Endothelial cell of umbilical vein (primary cell): Measurements from ENCODE around the gene CLEC4A. TPM values are rescaled to one million over a fixed set of nuclear protein-coding genes. Genes with fewer than 3 reads are reported as not detected.
"Not testable (repeated sequence)": the region's sequence is repeated elsewhere in the genome, so short reads cannot be mapped to it uniquely, and the experiment has no call there.

Source experiments
- BruUV-seq: library from RNA; stranded (reverse); fragments of 400-500 nt; replicated peaks from 2 replicates; lab custom pipeline; 2021; lab: Mats Ljungman, UMichigan
- CTCF ChIA-PET: fragments of 300-600, 350-600 bp; sonication (Branson Sonifier 250); formaldehyde crosslinking; loops from one replicate; lab custom pipeline; 2021; ENCODE audit warnings: antibody characterized with exemption, inconsistent platforms; lab: Charles Lee
- POLR2A ChIA-PET: fragments of 300-600, 350-600 bp; sonication (Branson Sonifier 250); formaldehyde crosslinking; loops from one replicate; lab custom pipeline; 2021; ENCODE audit warnings: antibody characterized with exemption, inconsistent platforms; lab: Charles Lee
- DNase-seq: peaks from one replicate; pipeline ENCODE4 v3.0.0-alpha.2; 2011; ENCODE audit warnings: low read depth, low spot score
- FAIRE-seq: peaks from 2 replicates; lab custom pipeline; 2011; peaks lifted over from hg19 to GRCh38; lab: Jason Lieb, UNC
- H2AFZ ChIP-seq: 2 replicates; pipeline ENCODE4 v1.6.0; 2012; ENCODE audit warnings: low read depth, low read length, control low read depth, inconsistent platforms
- H3K27ac ChIP-seq: 2 replicates; pipeline ENCODE4 v1.5.1; 2011; ENCODE audit warnings: low read depth, mild to moderate bottlenecking, control low read depth, low read length, moderate library complexity; ENCODE audit not compliant: insufficient read depth
- H3K27me3 ChIP-seq, 2 experiments: 2 replicates each; pipeline versions ENCODE4 v1.6.0 to v1.6.1; 2011; ENCODE audit warnings: low read length in 2 of 2, mixed read lengths in 1 of 2; ENCODE audit not compliant: control insufficient read depth in 2 of 2, insufficient read depth in 2 of 2
- H3K36me3 ChIP-seq, 2 experiments: 2 replicates in 1 of 2; 3 replicates in 1 of 2; pipeline ENCODE4 v1.5.1; 2011; ENCODE audit warnings: low read length in 2 of 2, mild to moderate bottlenecking in 1 of 2, moderate library complexity in 1 of 2; ENCODE audit not compliant: control insufficient read depth in 2 of 2, insufficient read depth in 2 of 2; ENCODE audit errors: extremely low read depth in 1 of 2
- H3K4me1 ChIP-seq: 3 replicates; pipeline ENCODE4 v1.5.1; 2011; ENCODE audit warnings: mild to moderate bottlenecking, low read length; ENCODE audit not compliant: control insufficient read depth, insufficient read depth; ENCODE audit errors: extremely low read depth
- H3K4me2 ChIP-seq: 2 replicates; pipeline ENCODE4 v1.6.1; 2011; ENCODE audit warnings: low read length, control low read depth, mixed read lengths; ENCODE audit not compliant: insufficient read depth
- H3K4me3 ChIP-seq, 3 experiments: fragments of 200-600 bp in 1 of 3; sonication (generic), shearing (Covaris generic) in 1 of 3; replicated peaks in 1 of 3; 2 replicates each; pipeline ENCODE4 v1.5.1; 2011 to 2016; ENCODE audit warnings: control low read depth in 3 of 3, low read length in 3 of 3, mild to moderate bottlenecking in 2 of 3, inconsistent platforms in 1 of 3, low read depth in 1 of 3, moderate library complexity in 1 of 3; ENCODE audit not compliant: insufficient read depth in 1 of 3
- H3K79me2 ChIP-seq: 2 replicates; pipeline ENCODE4 v1.6.0; 2012; ENCODE audit warnings: low read length, inconsistent platforms; ENCODE audit not compliant: control insufficient read depth, insufficient read depth
- H3K9ac ChIP-seq: replicated peaks from 2 replicates; pipeline ENCODE3; 2011; ENCODE audit warnings: low read length, control low read depth; ENCODE audit not compliant: insufficient read depth; ENCODE audit errors: extremely low read depth
- H3K9me1 ChIP-seq: replicated peaks from 3 replicates; pipeline ENCODE4 v1.6.0; 2011; ENCODE audit warnings: mild to moderate bottlenecking, low read length; ENCODE audit not compliant: control insufficient read depth, insufficient read depth; ENCODE audit errors: extremely low read depth
- H3K9me3 ChIP-seq: replicated peaks from 2 replicates; pipeline ENCODE4 v1.5.1; 2012; ENCODE audit warnings: low read length, inconsistent platforms; ENCODE audit not compliant: control insufficient read depth, insufficient read depth
- H4K20me1 ChIP-seq: replicated peaks from 2 replicates; pipeline ENCODE3; 2011; ENCODE audit warnings: mild to moderate bottlenecking, low read length; ENCODE audit not compliant: control insufficient read depth, insufficient read depth; ENCODE audit errors: extremely low read depth
- dilution Hi-C: fragments of 300-500 bp; cut with MboI; formaldehyde crosslinking; loops from one replicate; pipeline ENCODE4 v1.15.0; 2019; ENCODE audit warnings: low sequenced_read_pairs; ENCODE audit not compliant: extremely low pct_ligation_motif_present
- intact Hi-C: fragments of 100-400 bp; cut with micrococcal nuclease; formaldehyde crosslinking; loops from one replicate; pipeline ENCODE4 v1.10.0; 2022
- polyA plus RNA-seq, 4 experiments: library from polyadenylated mRNA; depleted of rRNA in 3 of 4; stranded (reverse) in 3 of 4; unstranded in 1 of 4; fragments of >200 nt; gene quantifications; 2 replicates each; pipeline versions ENCODE4 v1.2.1 to v1.2.3, GENCODE V29; 2011 to 2012; ENCODE audit warnings: missing spikeins in 1 of 4
- total RNA-seq: library from RNA; stranded (reverse); gene quantifications from 2 replicates; pipeline ENCODE4 v1.2.3, GENCODE V29; 2021

The CLEC4A gene
- total and polyA plus RNA-seq, 2 donors (not counting 3 experiments of a cell fraction or from before 2014, with no cell fraction given): 0.52 to 0.86 TPM

DNA sequence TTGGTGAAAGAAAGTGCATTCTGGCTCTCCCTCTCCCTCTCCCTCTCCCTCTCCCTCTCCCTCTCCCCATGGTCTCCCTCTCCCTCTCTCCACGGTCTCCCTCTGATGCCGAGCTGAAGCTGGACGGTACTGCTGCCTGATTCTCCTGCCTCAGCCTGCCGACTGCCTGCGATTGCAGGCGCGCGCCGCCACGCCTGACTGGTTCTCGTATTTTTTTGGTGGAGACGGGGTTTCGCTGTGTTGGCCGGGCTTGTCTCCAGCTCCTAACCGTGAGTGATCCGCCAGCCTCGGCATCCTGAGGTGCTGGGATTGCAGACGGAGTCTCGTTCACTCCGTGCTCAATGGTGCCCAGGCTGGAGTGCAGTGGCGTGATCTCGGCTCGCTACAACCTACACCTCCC, 59.9 kb downstream of the CLEC4A start:
- BruUV-seq, H3K9ac ChIP-seq, dilution Hi-C loops, H3K4me3 ChIP-seq, H3K27ac ChIP-seq, H3K27me3 ChIP-seq, intact Hi-C loops, H3K9me1 ChIP-seq, H3K36me3 ChIP-seq, CTCF ChIA-PET, FAIRE-seq, H3K4me1 ChIP-seq, DNase-seq, H3K79me2 ChIP-seq, H3K9me3 ChIP-seq, H4K20me1 ChIP-seq, POLR2A ChIA-PET, H2AFZ ChIP-seq, H3K4me2 ChIP-seq: not testable (repeated sequence)

DNA sequence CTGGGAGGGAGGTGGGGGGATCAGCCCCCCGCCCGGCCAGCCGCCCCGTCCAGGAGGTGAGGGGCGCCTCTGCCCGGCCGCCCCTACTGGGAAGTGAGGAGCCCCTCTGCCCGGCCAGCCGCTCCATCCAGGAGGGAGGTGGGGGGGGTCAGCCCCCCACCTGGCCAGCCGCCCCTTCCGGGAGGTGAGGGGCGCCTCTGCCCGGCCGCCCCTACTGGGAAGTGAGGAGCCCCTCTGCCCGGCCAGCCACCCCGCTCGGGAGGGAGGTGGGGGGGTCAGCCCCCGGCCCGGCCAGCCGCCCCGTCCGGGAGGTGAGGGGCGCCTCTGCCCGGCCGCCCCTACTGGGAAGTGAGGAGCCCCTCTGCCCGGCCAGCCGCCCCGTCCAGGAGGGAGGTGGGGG, 60.8 kb downstream of the CLEC4A start:
- BruUV-seq, CTCF ChIA-PET, H4K20me1 ChIP-seq, H3K9me1 ChIP-seq, H3K9ac ChIP-seq, DNase-seq, FAIRE-seq, H2AFZ ChIP-seq, H3K4me3 ChIP-seq, H3K4me2 ChIP-seq, dilution Hi-C loops, H3K79me2 ChIP-seq, H3K9me3 ChIP-seq, H3K27ac ChIP-seq, POLR2A ChIA-PET, H3K4me1 ChIP-seq, H3K27me3 ChIP-seq, intact Hi-C loops, H3K36me3 ChIP-seq: not testable (repeated sequence)

DNA sequence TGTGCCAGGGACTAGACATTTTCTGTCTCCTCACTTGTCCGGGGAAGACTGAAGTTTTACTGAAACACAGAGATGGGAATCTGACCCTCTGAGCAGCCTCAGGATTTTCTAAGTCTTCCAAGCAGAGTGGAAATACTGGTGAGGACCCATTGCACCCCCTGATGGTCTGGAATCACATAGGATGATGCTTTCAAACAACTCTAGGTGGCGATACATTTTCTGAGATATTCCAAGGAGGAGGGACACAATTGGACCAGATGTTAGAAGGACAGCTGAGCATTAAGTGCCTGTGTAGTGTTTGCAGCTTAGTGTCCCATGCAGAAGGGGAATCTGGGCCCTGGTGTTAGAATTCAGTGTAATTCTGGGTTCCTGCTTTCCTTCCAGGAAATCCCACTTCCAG, 64.7 kb downstream of the CLEC4A start:
- dilution Hi-C loops: not testable (repeated sequence)

More for the DNA sequence above, 64.7 kb downstream of the CLEC4A start:
- H3K79me2 ChIP-seq, H3K4me3 ChIP-seq, BruUV-seq, FAIRE-seq, H3K27me3 ChIP-seq, H3K4me1 ChIP-seq, H3K9me3 ChIP-seq, H3K4me2 ChIP-seq, H3K27ac ChIP-seq, H4K20me1 ChIP-seq, intact Hi-C loops, H3K9me1 ChIP-seq, CTCF ChIA-PET, H3K9ac ChIP-seq, H3K36me3 ChIP-seq, POLR2A ChIA-PET, DNase-seq, H2AFZ ChIP-seq: not testable (repeated sequence)

Other genes with a start within 250 kb of the CLEC4A start
- gene SLC2A3, start 187.4 kb upstream of the CLEC4A start, total RNA-seq: 13.9 and 25.7 TPM in 2 replicates
- gene SLC2A3, start 187.4 kb upstream of the CLEC4A start, polyA plus RNA-seq: 12.7 and 20.8 TPM in 2 replicates
- gene FOXJ2, start 90.9 kb upstream of the CLEC4A start, total RNA-seq: 13.3 and 13.9 TPM in 2 replicates
- gene FOXJ2, start 90.9 kb upstream of the CLEC4A start, polyA plus RNA-seq: 5.3 and 6.2 TPM in 2 replicates
- 0.21 and 0.22 TPM in 2 replicates for gene C3AR1, start 57.3 kb upstream of the CLEC4A start, total RNA-seq
- 0.70 and 1.1 TPM in 2 replicates for gene C3AR1, start 57.3 kb upstream of the CLEC4A start, polyA plus RNA-seq
- gene NECAP1, start 41.3 kb upstream of the CLEC4A start, total RNA-seq: 23.6 and 24.6 TPM in 2 replicates
- 18.9 and 23.4 TPM in 2 replicates for gene NECAP1, start 41.3 kb upstream of the CLEC4A start, polyA plus RNA-seq
- not detected in 2 replicates for gene ZNF705A, start 33.4 kb downstream of the CLEC4A start, total RNA-seq
- not detected in 2 replicates for gene ZNF705A, start 33.4 kb downstream of the CLEC4A start, polyA plus RNA-seq
- not detected in 2 replicates for gene FAM90A1, start 104.0 kb downstream of the CLEC4A start, total RNA-seq
- 0.10 and 0.13 TPM in 2 replicates for gene FAM90A1, start 104.0 kb downstream of the CLEC4A start, polyA plus RNA-seq